ENCODE results near the gene ATP5F1B. TPM values are rescaled to one million over a fixed set of nuclear protein-coding genes. Genes with fewer than 3 reads are reported as not detected.

ATP5F1B gene
- total and polyA plus RNA-seq, 2 of the 13 experiments (the other 11 are each of a cell fraction or from before 2014, with no cell fraction given), result 1,051 to 1,180 TPM

DNA sequence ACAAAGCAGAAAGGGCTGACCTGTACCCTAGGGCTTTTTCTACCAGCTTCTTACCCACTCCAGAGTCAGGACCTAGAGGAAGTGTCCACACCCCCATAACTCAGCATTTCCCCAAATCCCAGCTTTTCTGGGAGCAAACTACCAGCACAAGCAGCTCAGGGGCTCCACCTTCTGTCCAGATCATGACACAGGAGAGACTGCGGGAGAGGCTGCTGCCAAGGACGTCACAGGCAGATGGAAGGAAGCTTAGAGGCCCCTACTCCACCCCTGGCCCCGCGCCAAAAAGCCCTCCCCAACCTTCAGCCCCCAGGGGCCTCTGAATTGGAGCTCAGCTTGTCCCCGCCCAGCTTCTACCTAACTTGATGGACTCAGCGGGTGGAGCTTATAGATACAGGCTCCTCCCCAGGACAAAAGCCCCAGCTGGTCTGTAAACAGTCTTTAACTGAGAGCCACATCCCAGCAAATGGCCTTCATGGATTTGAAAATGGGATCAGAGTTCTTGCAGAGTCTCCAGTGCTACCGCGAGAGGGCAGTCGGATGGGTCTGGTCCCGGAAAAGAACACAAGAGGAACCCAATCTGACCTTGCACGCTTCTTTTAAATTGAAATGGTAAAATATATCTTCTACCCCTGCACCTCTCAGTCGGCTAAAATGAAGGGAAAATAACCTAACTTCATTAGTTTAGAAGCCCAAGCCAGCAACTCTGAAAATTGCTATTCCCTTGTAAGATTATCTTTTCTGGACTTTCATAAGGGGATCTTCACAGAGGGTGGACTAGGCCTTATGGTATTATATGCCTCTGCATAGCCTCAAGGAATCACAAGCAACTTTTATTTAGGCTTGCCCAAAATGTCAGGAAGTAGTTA is 8.9 kb downstream of the ATP5F1B start (continued):
- TF ChIP-seq, protein P1, sequence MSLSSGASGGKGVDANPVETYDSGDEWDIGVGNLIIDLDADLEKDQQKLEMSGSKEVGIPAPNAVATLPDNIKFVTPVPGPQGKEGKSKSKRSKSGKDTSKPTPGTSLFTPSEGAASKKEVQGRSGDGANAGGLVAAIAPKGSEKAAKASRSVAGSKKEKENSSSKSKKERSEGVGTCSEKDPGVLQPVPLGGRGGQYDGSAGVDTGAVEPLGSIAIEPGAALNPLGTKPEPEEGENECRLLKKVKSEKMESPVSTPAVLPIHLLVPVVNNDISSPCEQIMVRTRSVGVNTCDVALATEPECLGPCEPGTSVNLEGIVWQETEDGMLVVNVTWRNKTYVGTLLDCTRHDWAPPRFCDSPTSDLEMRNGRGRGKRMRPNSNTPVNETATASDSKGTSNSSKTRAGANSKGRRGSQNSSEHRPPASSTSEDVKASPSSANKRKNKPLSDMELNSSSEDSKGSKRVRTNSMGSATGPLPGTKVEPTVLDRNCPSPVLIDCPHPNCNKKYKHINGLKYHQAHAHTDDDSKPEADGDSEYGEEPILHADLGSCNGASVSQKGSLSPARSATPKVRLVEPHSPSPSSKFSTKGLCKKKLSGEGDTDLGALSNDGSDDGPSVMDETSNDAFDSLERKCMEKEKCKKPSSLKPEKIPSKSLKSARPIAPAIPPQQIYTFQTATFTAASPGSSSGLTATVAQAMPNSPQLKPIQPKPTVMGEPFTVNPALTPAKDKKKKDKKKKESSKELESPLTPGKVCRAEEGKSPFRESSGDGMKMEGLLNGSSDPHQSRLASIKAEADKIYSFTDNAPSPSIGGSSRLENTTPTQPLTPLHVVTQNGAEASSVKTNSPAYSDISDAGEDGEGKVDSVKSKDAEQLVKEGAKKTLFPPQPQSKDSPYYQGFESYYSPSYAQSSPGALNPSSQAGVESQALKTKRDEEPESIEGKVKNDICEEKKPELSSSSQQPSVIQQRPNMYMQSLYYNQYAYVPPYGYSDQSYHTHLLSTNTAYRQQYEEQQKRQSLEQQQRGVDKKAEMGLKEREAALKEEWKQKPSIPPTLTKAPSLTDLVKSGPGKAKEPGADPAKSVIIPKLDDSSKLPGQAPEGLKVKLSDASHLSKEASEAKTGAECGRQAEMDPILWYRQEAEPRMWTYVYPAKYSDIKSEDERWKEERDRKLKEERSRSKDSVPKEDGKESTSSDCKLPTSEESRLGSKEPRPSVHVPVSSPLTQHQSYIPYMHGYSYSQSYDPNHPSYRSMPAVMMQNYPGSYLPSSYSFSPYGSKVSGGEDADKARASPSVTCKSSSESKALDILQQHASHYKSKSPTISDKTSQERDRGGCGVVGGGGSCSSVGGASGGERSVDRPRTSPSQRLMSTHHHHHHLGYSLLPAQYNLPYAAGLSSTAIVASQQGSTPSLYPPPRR (CRISPR knock-in tag; IDR thresholded peaks at IDR 0.05; ENCODE audit: borderline replicate concordance), result peak; percentile 22; the same call in 1 of the 2 replicates
- TF ChIP-seq PTBP1 (IDR thresholded peaks at IDR 0.05; ENCODE audit: low read depth, low read length, poor library complexity, severe bottlenecking), result no peak
- peak; percentile 30; the same call in 1 of the 2 replicates for TF ChIP-seq ZNF264 (CRISPR knock-in tag; IDR thresholded peaks at IDR 0.05)
- TF ChIP-seq MEF2D (CRISPR knock-in tag; IDR thresholded peaks at IDR 0.05), result peak; percentile 42; the same call in 1 of the 2 replicates
- TF ChIP-seq ZNF138 (CRISPR knock-in tag; IDR thresholded peaks at IDR 0.05; ENCODE audit: low read depth), result no peak
- TF ChIP-seq, protein P2, sequence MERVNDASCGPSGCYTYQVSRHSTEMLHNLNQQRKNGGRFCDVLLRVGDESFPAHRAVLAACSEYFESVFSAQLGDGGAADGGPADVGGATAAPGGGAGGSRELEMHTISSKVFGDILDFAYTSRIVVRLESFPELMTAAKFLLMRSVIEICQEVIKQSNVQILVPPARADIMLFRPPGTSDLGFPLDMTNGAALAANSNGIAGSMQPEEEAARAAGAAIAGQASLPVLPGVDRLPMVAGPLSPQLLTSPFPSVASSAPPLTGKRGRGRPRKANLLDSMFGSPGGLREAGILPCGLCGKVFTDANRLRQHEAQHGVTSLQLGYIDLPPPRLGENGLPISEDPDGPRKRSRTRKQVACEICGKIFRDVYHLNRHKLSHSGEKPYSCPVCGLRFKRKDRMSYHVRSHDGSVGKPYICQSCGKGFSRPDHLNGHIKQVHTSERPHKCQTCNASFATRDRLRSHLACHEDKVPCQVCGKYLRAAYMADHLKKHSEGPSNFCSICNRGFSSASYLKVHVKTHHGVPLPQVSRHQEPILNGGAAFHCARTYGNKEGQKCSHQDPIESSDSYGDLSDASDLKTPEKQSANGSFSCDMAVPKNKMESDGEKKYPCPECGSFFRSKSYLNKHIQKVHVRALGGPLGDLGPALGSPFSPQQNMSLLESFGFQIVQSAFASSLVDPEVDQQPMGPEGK (CRISPR knock-in tag; IDR thresholded peaks at IDR 0.05), result peak; percentile 100
- peak; percentile 74 for TF ChIP-seq POGZ (CRISPR knock-in tag; IDR thresholded peaks at IDR 0.05)
- TF ChIP-seq ZNF331 (CRISPR knock-in tag; IDR thresholded peaks at IDR 0.05), result 0 out of 2 replicates have a peak, but pooled peaks have one; percentile 67
- TF ChIP-seq ZC3H4 (CRISPR knock-in tag; IDR thresholded peaks at IDR 0.05; ENCODE audit: borderline replicate concordance), result no peak
- no peak; the same call in 1 of the 2 replicates for TF ChIP-seq MYC (CRISPR knock-in tag; IDR thresholded peaks at IDR 0.05; ENCODE audit: borderline replicate concordance)
- TF ChIP-seq SUZ12 (IDR thresholded peaks at IDR 0.05; ENCODE audit: low read depth, low read length), result no peak
- TF ChIP-seq ZNF670 (CRISPR knock-in tag; IDR thresholded peaks at IDR 0.05; ENCODE audit: borderline replicate concordance), result no peak
- TF ChIP-seq, protein P3, sequence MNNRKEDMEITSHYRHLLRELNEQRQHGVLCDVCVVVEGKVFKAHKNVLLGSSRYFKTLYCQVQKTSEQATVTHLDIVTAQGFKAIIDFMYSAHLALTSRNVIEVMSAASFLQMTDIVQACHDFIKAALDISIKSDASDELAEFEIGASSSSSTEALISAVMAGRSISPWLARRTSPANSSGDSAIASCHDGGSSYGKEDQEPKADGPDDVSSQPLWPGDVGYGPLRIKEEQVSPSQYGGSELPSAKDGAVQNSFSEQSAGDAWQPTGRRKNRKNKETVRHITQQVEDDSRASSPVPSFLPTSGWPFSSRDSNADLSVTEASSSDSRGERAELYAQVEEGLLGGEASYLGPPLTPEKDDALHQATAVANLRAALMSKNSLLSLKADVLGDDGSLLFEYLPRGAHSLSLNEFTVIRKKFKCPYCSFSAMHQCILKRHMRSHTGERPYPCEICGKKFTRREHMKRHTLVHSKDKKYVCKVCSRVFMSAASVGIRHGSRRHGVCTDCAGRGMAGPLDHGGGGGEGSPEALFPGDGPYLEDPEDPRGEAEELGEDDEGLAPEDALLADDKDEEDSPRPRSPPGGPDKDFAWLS (CRISPR knock-in tag; IDR thresholded peaks at IDR 0.05; ENCODE audit: borderline replicate concordance), result no peak
- TF ChIP-seq SMARCC2 (IDR thresholded peaks at IDR 0.05), result no peak
- TF ChIP-seq ZZZ3 (CRISPR knock-in tag; IDR thresholded peaks at IDR 0.05; ENCODE audit: borderline replicate concordance), result no peak; the same call in 1 of the 2 replicates
- TF ChIP-seq, protein P4, sequence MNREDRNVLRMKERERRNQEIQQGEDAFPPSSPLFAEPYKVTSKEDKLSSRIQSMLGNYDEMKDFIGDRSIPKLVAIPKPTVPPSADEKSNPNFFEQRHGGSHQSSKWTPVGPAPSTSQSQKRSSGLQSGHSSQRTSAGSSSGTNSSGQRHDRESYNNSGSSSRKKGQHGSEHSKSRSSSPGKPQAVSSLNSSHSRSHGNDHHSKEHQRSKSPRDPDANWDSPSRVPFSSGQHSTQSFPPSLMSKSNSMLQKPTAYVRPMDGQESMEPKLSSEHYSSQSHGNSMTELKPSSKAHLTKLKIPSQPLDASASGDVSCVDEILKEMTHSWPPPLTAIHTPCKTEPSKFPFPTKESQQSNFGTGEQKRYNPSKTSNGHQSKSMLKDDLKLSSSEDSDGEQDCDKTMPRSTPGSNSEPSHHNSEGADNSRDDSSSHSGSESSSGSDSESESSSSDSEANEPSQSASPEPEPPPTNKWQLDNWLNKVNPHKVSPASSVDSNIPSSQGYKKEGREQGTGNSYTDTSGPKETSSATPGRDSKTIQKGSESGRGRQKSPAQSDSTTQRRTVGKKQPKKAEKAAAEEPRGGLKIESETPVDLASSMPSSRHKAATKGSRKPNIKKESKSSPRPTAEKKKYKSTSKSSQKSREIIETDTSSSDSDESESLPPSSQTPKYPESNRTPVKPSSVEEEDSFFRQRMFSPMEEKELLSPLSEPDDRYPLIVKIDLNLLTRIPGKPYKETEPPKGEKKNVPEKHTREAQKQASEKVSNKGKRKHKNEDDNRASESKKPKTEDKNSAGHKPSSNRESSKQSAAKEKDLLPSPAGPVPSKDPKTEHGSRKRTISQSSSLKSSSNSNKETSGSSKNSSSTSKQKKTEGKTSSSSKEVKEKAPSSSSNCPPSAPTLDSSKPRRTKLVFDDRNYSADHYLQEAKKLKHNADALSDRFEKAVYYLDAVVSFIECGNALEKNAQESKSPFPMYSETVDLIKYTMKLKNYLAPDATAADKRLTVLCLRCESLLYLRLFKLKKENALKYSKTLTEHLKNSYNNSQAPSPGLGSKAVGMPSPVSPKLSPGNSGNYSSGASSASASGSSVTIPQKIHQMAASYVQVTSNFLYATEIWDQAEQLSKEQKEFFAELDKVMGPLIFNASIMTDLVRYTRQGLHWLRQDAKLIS (CRISPR knock-in tag; IDR thresholded peaks at IDR 0.05), result no peak

Measured in HepG2 (cell line).